NT2/D1 (cell line): ENCODE data around the gene ZNF683.
"Not testable (repeated sequence)": the region's sequence is repeated elsewhere in the genome, so short reads cannot be mapped to it uniquely, and the experiment has no call there.

Experiments used
- DNase-seq: peaks from one replicate; pipeline ENCODE4 v3.0.0-alpha.2; 2011; ENCODE audit warnings: low read depth, low spot score
- H3K27me3 ChIP-seq: 2 replicates; pipeline ENCODE4 v1.6.0; 2011; ENCODE audit warnings: mild to moderate bottlenecking; ENCODE audit not compliant: insufficient read length, insufficient read depth
- H3K36me3 ChIP-seq: 2 replicates; pipeline ENCODE4 v1.6.1; 2011; ENCODE audit warnings: mild to moderate bottlenecking, low read length, mixed read lengths; ENCODE audit not compliant: insufficient read depth, insufficient read length
- H3K4me1 ChIP-seq: 2 replicates; pipeline ENCODE4 v1.5.1; 2011; ENCODE audit not compliant: insufficient read depth, insufficient read length
- H3K4me3 ChIP-seq: 2 replicates; pipeline ENCODE4 v1.5.1; 2011; ENCODE audit warnings: low read depth; ENCODE audit not compliant: insufficient read length
- H3K9ac ChIP-seq: 2 replicates; pipeline ENCODE4 v1.6.0; 2011; ENCODE audit warnings: low read depth; ENCODE audit not compliant: insufficient read length
- H3K9me3 ChIP-seq: 2 replicates; pipeline ENCODE4 v1.5.1; 2011; ENCODE audit warnings: mild to moderate bottlenecking, low read length; ENCODE audit not compliant: insufficient read depth
- SUZ12 ChIP-seq: IDR thresholded peaks from 2 replicates; pipeline ENCODE4 v1.6.1; 2011; ENCODE audit not compliant: insufficient read length, insufficient read depth; ENCODE audit errors: extremely low read depth
- YY1 ChIP-seq: IDR thresholded peaks from 2 replicates; pipeline ENCODE4 v1.6.1; 2011; ENCODE audit not compliant: insufficient read length, insufficient read depth
- ZNF274 ChIP-seq: IDR thresholded peaks from 2 replicates; pipeline ENCODE4 v1.6.1; 2011; ENCODE audit warnings: mild to moderate bottlenecking, low read depth, low read length

ZNF683 gene

DNA sequence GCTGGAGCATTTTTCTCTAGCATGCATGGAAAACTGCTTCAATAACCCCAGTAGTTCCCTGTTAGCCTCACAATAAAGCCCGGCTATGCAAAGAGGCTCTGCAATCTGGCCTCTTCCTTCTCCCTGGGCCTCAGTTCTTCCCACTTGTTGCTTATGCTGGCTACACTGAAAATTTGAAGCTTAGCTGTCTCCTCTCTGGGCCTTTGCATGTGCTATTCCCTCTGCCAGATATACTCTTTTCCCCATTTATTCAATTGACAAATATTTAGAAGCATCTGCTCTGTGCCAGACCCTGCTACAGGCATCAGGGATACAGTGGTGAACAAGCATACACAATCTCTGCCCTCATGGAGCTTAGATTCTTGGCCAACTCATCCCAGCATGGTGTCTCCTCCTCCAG lies 33.9 kb downstream of the ZNF683 start:
- H3K9ac ChIP-seq, result no peak overlapping the region
- no peak for TF ChIP-seq YY1
- TF ChIP-seq ZNF274, result no peak
- TF ChIP-seq SUZ12, result no peak
- no peaks in the 10 kb centered on the region for H3K36me3 ChIP-seq
- no peaks in the 10 kb centered on the region for H3K9me3 ChIP-seq
- H3K27me3 ChIP-seq, result peaks cover 9% of the 10 kb centered on the region
- no peak overlapping the region for H3K4me3 ChIP-seq
- no peak for DNase-seq
- peaks cover 21% of the 10 kb centered on the region for H3K4me1 ChIP-seq

DNA sequence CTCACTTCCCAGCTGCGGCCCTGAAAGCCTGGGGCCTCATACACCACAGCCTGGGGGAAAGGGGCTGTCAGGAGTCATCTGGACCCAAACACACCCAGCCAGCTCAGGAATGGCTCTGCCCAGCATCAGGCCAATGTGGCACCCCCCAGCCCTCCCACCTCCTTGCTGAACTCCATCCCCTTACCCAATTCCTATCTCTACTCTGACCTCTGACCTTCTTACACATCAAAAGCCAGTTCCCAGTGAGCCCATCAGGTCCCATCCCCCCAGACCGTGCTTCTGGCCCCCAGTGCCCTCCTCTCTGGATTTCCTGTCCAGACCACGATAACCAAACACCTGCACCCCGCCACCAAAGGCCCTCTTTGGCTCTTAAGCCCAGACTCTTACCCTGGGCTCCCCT lies 34.9 kb downstream of the ZNF683 start:
- H3K27me3 ChIP-seq, result peaks cover 9% of the 10 kb centered on the region
- H3K9ac ChIP-seq, result peak overlapping the region; percentile 3
- H3K4me1 ChIP-seq, result peaks cover 18% of the 10 kb centered on the region
- no peak for DNase-seq
- H3K9me3 ChIP-seq, result no peaks in the 10 kb centered on the region
- TF ChIP-seq YY1 (no peak), SUZ12 (no peak), ZNF274 (no peak)
- no peak overlapping the region for H3K4me3 ChIP-seq
- no peaks in the 10 kb centered on the region for H3K36me3 ChIP-seq

DNA sequence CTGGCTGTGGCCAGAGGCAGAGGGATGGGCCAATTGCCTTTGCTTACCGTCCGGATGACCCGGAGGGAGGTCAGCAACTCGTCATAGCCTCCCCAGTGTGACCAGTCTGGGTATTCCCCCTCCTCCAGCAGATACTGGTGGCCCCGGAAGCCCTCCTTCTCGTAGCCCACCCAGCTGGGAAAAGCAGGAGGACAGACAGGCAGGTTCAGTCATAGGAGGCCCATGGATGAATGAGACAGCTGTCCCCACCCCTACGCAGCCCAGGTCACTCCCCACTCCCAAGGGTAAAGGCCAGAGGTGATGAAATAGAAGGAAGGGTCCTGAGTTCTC lies 35.4 kb downstream of the ZNF683 start:
- peak overlapping the region; percentile 38 for H3K9ac ChIP-seq
- H3K27me3 ChIP-seq, result peaks cover 9% of the 10 kb centered on the region
- TF ChIP-seq ZNF274, result no peak
- TF ChIP-seq YY1, result no peak
- TF ChIP-seq SUZ12, result no peak
- no peaks in the 10 kb centered on the region for H3K9me3 ChIP-seq
- peaks cover 18% of the 10 kb centered on the region for H3K4me1 ChIP-seq
- DNase-seq, result no peak
- H3K36me3 ChIP-seq, result no peaks in the 10 kb centered on the region
- no peak overlapping the region for H3K4me3 ChIP-seq

DNA sequence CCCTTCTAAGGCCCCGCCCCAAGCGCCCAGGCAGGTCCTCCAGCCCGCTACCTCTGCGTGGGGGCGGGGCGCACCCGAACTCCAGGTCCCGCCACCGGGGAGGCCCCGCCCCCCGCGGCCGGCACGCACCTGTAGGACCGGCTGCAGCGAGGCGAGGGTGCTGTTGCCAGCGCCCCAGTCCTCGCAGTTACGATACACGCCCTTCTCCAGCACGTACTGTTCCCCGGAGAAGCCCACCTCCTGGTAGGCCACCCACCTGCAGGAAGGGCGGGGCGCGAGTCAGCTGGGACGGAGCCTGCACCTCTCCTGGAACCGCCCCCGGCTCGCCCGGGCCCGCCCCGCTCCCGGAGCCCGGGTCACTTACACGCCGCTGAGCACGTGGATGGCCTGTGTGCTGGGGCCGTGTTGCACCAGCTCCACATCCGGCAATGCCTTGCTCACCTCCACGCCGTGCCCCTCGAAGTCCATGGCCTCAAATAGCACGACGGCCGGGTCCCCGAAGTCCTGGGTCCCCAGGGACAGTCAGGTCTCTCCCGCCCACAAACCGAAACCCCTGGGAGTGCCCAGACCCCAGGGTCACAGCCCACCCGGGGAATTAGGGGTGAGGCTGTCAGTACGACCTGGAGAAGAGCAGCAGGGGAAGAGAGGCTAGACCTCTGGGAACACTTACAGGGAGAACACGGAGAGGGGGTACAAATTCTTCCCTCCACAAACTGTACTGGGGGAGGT lies 35.9 kb downstream of the ZNF683 start:
- no peaks in the 10 kb centered on the region for H3K36me3 ChIP-seq
- TF ChIP-seq YY1 (no peak), SUZ12 (no peak), ZNF274 (no peak)
- DNase-seq, result peak; percentile 85
- H3K9ac ChIP-seq, result peak overlapping the region; percentile 75
- peaks cover 9% of the 10 kb centered on the region for H3K27me3 ChIP-seq
- peaks cover 18% of the 10 kb centered on the region for H3K4me1 ChIP-seq
- no peaks in the 10 kb centered on the region for H3K9me3 ChIP-seq
- peak overlapping the region; percentile 78 for H3K4me3 ChIP-seq

DNA sequence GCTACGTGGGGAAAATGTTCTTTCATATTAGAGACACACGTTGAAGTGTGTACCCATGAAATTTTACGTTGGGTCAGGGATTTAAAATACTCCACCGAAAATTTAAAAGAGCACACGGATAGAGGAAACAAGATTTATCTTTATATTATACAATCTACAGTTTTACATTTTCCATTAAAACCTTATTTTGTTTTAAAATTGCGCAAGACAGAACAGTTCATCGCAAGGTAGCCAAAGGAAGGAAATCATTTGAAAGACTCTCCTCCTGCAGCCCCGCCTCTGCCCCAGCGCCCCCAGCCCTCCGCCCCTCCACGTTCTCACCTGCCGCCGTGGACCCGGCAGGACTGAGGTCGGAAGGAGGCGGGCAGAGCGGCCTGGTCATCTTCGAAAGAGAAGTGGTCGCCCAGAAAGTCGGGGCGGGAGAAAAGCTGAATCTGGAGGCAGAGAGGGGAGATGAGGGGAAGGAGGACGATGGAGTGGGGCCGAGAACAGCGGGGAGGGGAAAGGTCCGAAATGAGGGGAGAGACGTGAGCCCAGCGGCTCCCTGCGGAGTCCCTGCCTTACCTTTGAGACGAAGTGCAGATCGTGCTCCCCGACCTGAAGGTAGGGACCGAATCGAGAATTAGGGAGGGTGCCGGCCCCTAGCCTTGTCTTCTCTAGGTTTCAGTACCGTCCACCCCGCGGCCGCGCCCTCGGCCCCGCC lies 36.6 kb downstream of the ZNF683 start:
- Histone ChIP-seq H3K4me1 (peaks cover 18% of the 10 kb centered on the region), H3K4me3 (peak overlapping the region; percentile 78), H3K9me3 (no peaks in the 10 kb centered on the region), H3K9ac (peak overlapping the region; percentile 84), H3K36me3 (peaks cover 5% of the 10 kb centered on the region), H3K27me3 (peaks cover 9% of the 10 kb centered on the region)
- no peak for DNase-seq
- TF ChIP-seq ZNF274, result no peak
- TF ChIP-seq YY1, result no peak
- no peak for TF ChIP-seq SUZ12

DNA sequence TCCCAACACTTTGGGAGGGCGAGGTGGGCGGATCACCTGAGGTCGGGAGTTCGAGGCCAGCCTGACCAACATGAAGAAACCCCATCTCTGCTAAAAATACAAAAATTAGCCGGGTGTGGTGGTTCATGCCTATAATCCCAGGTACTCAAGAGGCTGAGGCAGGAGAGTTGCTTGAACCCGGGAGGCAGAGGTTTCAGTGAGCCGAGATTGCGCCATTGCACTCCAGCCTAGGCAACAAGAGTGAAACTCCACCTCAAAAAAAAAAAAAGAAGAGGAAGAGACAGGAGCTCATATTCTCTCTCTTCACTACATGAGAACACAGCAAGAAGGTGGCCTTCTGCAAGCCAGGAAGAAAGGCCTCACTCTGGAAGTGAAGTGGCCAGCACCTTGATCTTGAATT lies 39.2 kb downstream of the ZNF683 start:
- peaks cover 18% of the 10 kb centered on the region for H3K4me1 ChIP-seq
- H3K36me3 ChIP-seq, DNase-seq: not testable (repeated sequence)

DNA sequence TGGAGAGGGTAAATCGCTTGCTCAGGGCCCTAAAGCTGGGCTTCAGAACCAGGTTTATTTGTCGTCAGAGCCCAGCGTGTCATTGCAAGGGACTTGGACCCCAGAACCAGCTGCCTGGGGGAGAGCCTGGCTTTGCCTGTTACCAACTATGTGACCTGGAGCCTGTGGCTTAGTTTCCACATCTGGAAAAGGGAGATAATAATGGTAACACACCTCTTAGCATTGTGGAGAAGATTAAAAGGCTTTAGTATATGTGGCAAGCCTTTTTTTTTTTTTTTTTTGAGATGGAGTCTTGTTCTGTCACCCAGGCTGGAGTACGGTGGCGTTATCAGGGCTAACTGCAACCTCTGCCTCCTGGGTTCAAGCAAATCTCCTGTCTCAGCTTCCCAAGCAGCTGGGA lies 42.3 kb downstream of the ZNF683 start:
- H3K4me3 ChIP-seq, result no peak overlapping the region
- H3K9ac ChIP-seq, result no peak overlapping the region
- TF ChIP-seq SUZ12 (no peak), YY1 (no peak), ZNF274 (no peak)
- H3K36me3 ChIP-seq, result peaks cover 5% of the 10 kb centered on the region
- no peak for DNase-seq
- peaks cover 3% of the 10 kb centered on the region for H3K4me1 ChIP-seq
- H3K9me3 ChIP-seq, result no peaks in the 10 kb centered on the region
- no peaks in the 10 kb centered on the region for H3K27me3 ChIP-seq

More for the DNA sequence above, 39.2 kb downstream of the ZNF683 start:
- H3K4me3 ChIP-seq, H3K9me3 ChIP-seq, H3K27me3 ChIP-seq, H3K9ac ChIP-seq: not testable (repeated sequence)

DNA sequence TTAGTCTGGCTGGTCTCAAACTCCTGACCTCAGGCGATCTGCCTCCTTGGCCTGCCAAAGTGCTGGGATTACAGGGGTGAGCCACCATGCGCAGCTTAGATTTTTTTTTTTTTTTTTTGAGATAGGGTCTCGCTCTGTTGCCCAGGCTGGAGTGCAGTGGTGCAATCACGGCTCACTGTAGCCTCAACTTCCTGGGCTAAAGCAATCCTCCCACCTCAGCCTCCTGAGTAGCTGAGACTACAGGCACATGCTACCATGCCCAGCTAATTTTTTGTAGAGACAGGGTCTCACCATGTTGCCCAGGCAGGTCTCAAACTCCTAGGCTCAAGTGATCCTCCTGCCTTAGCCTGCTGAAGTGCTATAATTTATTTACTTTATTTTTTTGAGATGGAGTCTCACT lies 43.2 kb downstream of the ZNF683 start:
- not testable (repeated sequence) for DNase-seq, H3K9ac ChIP-seq, H3K4me1 ChIP-seq, H3K27me3 ChIP-seq, H3K9me3 ChIP-seq, H3K4me3 ChIP-seq
- peaks cover 12% of the 10 kb centered on the region for H3K36me3 ChIP-seq
